ENCODE measurements around the gene PARPBP.

- TF ChIP-seq CTCF (conservative IDR thresholded peaks at IDR 0.05; ENCODE audit: low read length) (no peak), EZH2phosphoT487 (IDR thresholded peaks at IDR 0.05; ENCODE audit: borderline replicate concordance, low read depth, low read length) (no peak)
Observed at GRCh38 chr12:102174761-102175160, 54.8 kb downstream of the PARPBP start.
